Epithelial cell of proximal tubule (primary cell): Measurements from ENCODE around the gene CABLES2. TPM values are rescaled to one million over a fixed set of nuclear protein-coding genes. Genes with fewer than 3 reads are reported as not detected.

ENCODE experiments used
- DNase-seq: peaks from one replicate; pipeline ENCODE4 v3.0.0-alpha.2; 2011; ENCODE audit warnings: low read depth
- H3K4me3 ChIP-seq: 2 replicates; pipeline ENCODE4 v1.5.1; 2011; ENCODE audit warnings: low read depth, mild to moderate bottlenecking, low read length
- total RNA-seq: library from RNA; depleted of rRNA; stranded (reverse); fragments of >200 nt; gene quantifications from 2 replicates; pipeline ENCODE4 v1.2.3, GENCODE V29; 2015
- TF ChIP-seq, protein P1 (sequence below): conservative IDR thresholded peaks from 2 replicates; pipeline ENCODE4 v1.5.1; 2012; ENCODE audit warnings: low read depth, mild to moderate bottlenecking, low read length

CABLES2 gene
- total RNA-seq, 1 donor from 2014 or later: 5.8 TPM

DNA sequence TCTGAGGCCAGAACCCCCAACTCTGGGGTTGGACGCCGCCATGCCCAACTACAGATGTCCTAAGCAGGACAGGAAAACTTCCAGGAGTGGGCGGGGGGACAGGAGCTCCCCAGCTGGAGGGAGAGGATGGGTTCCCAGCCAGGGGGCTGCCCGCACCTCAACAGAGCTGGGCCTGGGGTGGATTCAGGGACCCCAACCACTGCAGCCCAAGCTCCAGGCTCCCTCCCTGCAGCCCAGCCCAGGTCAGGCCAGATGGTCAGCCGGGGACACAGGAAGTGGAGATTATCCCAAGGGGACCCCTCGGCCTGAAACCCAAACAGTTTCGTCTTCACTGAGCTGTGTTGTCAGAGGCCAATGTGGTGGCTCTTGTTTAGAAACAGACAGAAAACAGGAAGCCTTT, 49.4 kb downstream of the CABLES2 start:
- no peak for DNase-seq
- no peak overlapping the region for H3K4me3 ChIP-seq
- TF ChIP-seq, protein P1, sequence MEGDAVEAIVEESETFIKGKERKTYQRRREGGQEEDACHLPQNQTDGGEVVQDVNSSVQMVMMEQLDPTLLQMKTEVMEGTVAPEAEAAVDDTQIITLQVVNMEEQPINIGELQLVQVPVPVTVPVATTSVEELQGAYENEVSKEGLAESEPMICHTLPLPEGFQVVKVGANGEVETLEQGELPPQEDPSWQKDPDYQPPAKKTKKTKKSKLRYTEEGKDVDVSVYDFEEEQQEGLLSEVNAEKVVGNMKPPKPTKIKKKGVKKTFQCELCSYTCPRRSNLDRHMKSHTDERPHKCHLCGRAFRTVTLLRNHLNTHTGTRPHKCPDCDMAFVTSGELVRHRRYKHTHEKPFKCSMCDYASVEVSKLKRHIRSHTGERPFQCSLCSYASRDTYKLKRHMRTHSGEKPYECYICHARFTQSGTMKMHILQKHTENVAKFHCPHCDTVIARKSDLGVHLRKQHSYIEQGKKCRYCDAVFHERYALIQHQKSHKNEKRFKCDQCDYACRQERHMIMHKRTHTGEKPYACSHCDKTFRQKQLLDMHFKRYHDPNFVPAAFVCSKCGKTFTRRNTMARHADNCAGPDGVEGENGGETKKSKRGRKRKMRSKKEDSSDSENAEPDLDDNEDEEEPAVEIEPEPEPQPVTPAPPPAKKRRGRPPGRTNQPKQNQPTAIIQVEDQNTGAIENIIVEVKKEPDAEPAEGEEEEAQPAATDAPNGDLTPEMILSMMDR: no peak

GRCh38 chr20:62357187-62357667, 49.9 kb downstream of the CABLES2 start:
- TF ChIP-seq, protein P1: no peak
- no peak for DNase-seq
- peak overlapping the region; percentile 4 for H3K4me3 ChIP-seq

DNA sequence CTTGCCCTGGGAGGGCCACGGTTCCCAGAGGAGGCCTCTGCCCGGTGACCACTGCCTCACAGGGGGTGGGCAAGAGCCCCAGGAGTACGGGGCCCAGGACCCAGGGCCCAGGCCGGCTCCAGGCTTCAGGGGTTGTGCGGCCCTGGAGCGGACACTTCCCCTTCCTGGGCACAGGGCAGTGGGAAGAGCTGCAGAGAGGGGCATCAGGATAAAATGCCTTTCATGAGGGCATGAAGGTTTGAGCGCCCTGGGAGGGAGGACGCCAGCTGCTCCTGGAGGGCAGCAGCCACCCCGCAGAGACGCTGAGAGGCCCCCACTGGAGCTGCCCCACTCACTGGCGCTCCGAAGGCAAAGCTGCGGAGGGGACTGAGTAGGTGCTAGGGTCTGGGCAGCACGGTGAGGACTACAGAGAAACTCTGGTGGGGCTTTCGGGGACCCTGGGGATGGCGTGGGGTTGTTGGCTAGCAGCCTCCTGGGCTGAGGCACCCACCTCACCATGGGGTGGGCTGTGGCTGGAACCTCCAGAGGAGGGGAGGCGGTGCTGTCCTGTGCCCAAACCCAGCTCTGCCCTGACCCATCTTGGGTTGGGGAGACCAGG, 50.4 kb downstream of the CABLES2 start:
- TF ChIP-seq, protein P1: no peak
- DNase-seq: no peak
- no peak overlapping the region for H3K4me3 ChIP-seq

- H3K4me3 ChIP-seq: peak overlapping the region; percentile 30
- no peak for DNase-seq
- TF ChIP-seq, protein P1: no peak
Measured at GRCh38 chr20:62355878-62356588, 51.1 kb downstream of the CABLES2 start.

DNA sequence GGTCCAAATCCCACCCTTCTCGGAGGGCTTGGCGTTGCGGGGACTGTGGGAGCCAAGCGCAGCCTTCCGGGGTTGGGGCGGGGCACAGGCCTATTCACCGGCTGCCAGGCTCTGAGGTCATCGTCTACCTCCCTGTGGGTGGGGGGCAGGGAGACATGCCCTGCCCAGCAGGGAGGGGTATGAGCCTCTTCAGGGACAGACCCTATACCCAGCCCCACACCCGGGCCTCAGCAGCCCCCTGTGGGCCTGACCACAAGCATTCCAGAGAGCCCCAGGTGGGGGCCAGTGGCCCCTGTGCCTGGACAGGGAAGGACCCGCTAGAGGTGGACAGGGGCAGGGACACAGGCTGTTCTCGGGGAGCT, 51.6 kb downstream of the CABLES2 start:
- no peak for DNase-seq
- peak overlapping the region; percentile 30 for H3K4me3 ChIP-seq
- TF ChIP-seq, protein P1: no peak

GRCh38 chr20:62354811-62355341, 52.2 kb downstream of the CABLES2 start:
- peak overlapping the region; percentile 30 for H3K4me3 ChIP-seq
- TF ChIP-seq, protein P1: no peak
- no peak for DNase-seq
